LNCaP clone FGC (cell line): ENCODE results near the gene PXMP4.

Experiments
- DNase-seq: peaks from one replicate; pipeline ENCODE4 v3.0.0-alpha.2; 2011; ENCODE audit warnings: low read depth
- H3K4me3 ChIP-seq: 2 replicates; pipeline ENCODE4 v1.5.1; 2011; ENCODE audit warnings: mild to moderate bottlenecking, low read depth, low read length, control low read depth
- CTCF ChIP-seq: IDR thresholded peaks from 2 replicates; pipeline ENCODE4 v1.5.1; 2012; ENCODE audit warnings: mild to moderate bottlenecking; ENCODE audit not compliant: control insufficient read depth, insufficient read depth; ENCODE audit errors: extremely low read depth

Gene PXMP4

GRCh38 chr20:33676652-33677645, 43.2 kb downstream of the PXMP4 start:
- no peak overlapping the region for H3K4me3 ChIP-seq
- no peak for TF ChIP-seq CTCF
- no peak for DNase-seq

GRCh38 chr20:33676121-33676520, 44.0 kb downstream of the PXMP4 start:
- H3K4me3 ChIP-seq: no peak overlapping the region
- TF ChIP-seq CTCF: no peak
- DNase-seq: no peak

GRCh38 chr20:33675136-33675959, 44.8 kb downstream of the PXMP4 start:
- TF ChIP-seq CTCF: no peak
- DNase-seq: no peak
- H3K4me3 ChIP-seq: no peak overlapping the region

- no peak for DNase-seq
- peak; percentile 18; the same call in 1 of the 2 replicates for TF ChIP-seq CTCF
- peak within 1 kb of the TSS; percentile 62 for H3K4me3 ChIP-seq
Measured at GRCh38 chr20:33674294-33675135, 45.6 kb downstream of the PXMP4 start, which contains the start of gene NECAB3. Gene NECAB3 (minus strand): TSS chr20:33674428. CDS start chr20:33674352, 76 bp downstream.

GRCh38 chr20:33673410-33674293, 46.5 kb downstream of the PXMP4 start:
- H3K4me3 ChIP-seq: peak overlapping the region; percentile 62
- no peak for DNase-seq
- no peak for TF ChIP-seq CTCF
